ENCODE data around the gene PRKD1.
"Not testable (repeated sequence)": the region's sequence is repeated elsewhere in the genome, so short reads cannot be mapped to it uniquely, and the experiment has no call there.

The PRKD1 gene

GRCh38 chr14:29798108-29798663 lies 129.5 kb downstream of the PRKD1 start:
- no peak for DNase-seq (ENCODE audit: low spot score)

GRCh38 chr14:29796853-29797252 lies 130.8 kb downstream of the PRKD1 start:
- no peak for DNase-seq (ENCODE audit: low spot score)

GRCh38 chr14:29789475-29789874 lies 138.2 kb downstream of the PRKD1 start:
- DNase-seq (ENCODE audit: low spot score) = no peak

- DNase-seq (ENCODE audit: low spot score) = no peak
Observed at GRCh38 chr14:29788093-29788492, 139.6 kb downstream of the PRKD1 start.

- no peak for DNase-seq (ENCODE audit: low spot score)
Observed at GRCh38 chr14:29783556-29783955, 144.1 kb downstream of the PRKD1 start.

- DNase-seq (ENCODE audit: low spot score) = no peak
Observed at GRCh38 chr14:29782041-29782440, 145.6 kb downstream of the PRKD1 start.

- not testable (repeated sequence) for DNase-seq (ENCODE audit: low spot score)
Observed at GRCh38 chr14:29777142-29777541, 150.5 kb downstream of the PRKD1 start.

GRCh38 chr14:29773990-29774389 lies 153.7 kb downstream of the PRKD1 start:
- no peak for DNase-seq (ENCODE audit: low spot score)

- no peak for DNase-seq (ENCODE audit: low spot score)
Observed at GRCh38 chr14:29763342-29763858, 164.2 kb downstream of the PRKD1 start.

GRCh38 chr14:29759521-29760340 lies 167.9 kb downstream of the PRKD1 start:
- no peak for DNase-seq (ENCODE audit: low spot score)

GRCh38 chr14:29757711-29758233 lies 169.9 kb downstream of the PRKD1 start:
- DNase-seq (ENCODE audit: low spot score) = no peak

GRCh38 chr14:29757188-29757680 lies 170.4 kb downstream of the PRKD1 start:
- DNase-seq (ENCODE audit: low spot score) = no peak

GRCh38 chr14:29756019-29756385 lies 171.6 kb downstream of the PRKD1 start:
- DNase-seq (ENCODE audit: low spot score) = no peak

- no peak for DNase-seq (ENCODE audit: low spot score)
Observed at GRCh38 chr14:29755311-29756018, 172.2 kb downstream of the PRKD1 start.

- DNase-seq (ENCODE audit: low spot score) = no peak
Observed at GRCh38 chr14:29754134-29754533, 173.5 kb downstream of the PRKD1 start.

GRCh38 chr14:29752221-29752923 lies 175.3 kb downstream of the PRKD1 start:
- no peak for DNase-seq (ENCODE audit: low spot score)

GRCh38 chr14:29749829-29750228 lies 177.8 kb downstream of the PRKD1 start:
- DNase-seq (ENCODE audit: low spot score) = no peak

GRCh38 chr14:29749327-29749726 lies 178.3 kb downstream of the PRKD1 start:
- no peak for DNase-seq (ENCODE audit: low spot score)

GRCh38 chr14:29745863-29746262 lies 181.8 kb downstream of the PRKD1 start:
- DNase-seq (ENCODE audit: low spot score) = no peak

- no peak for DNase-seq (ENCODE audit: low spot score)
Observed at GRCh38 chr14:29743531-29743930, 184.1 kb downstream of the PRKD1 start.

GRCh38 chr14:29741909-29742401 lies 185.7 kb downstream of the PRKD1 start:
- DNase-seq (ENCODE audit: low spot score) = no peak

- no peak for DNase-seq (ENCODE audit: low spot score)
Observed at GRCh38 chr14:29740491-29740890, 187.2 kb downstream of the PRKD1 start.
